LNCAP (cell line): ENCODE measurements around the gene TM4SF1.

Experiments used
- CTCF ChIP-seq: fragments of 450-650 bp; IDR thresholded peaks from 2 replicates; pipeline ENCODE4 v1.5.1; 2017; ENCODE audit warnings: mild to moderate bottlenecking

Gene TM4SF1

DNA sequence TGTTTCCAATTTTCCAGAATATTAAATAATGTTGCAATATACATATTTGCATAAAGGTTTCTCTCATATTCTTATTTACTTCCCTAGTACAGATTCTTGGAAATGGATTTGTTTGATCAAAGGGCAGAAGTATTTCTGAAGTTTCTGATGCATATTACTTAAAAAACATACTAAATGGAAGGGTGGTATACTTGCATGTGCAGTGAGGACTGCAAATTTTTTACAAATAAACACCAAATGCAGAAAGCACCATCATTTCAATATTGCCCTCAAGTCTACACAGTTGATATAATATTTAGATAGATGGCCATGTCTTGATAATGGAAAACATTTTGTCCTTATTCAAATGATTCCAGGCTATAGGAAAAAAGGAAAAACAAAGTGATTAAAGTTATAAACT, 56.3 kb downstream of the TM4SF1 start:
- TF ChIP-seq CTCF = no peak

DNA sequence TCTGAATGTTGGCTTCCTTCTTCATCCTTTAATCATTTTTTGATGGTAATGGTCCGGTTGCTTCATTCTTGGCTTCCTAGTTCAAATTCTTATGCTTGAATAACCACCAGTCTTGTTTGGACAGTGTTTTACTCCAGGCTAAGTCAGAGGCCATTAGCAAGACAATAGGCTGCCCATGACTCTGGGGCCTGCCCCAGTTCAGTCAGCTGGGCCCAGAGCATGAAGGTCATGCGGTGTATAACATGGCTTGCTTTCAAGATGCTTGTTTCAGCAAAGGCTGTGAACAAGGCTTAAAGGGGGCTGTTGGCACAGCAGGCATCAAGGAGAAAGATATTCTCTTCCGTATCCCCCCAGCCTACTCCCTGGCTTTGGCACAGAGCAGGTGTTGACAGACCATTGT, 57.7 kb downstream of the TM4SF1 start:
- no peak for TF ChIP-seq CTCF
